AG09319 (cell line): ENCODE data around the gene SMPD2.

Source experiments
- DNase-seq: peaks from one replicate; pipeline ENCODE4 v3.0.0-alpha.2; 2010; ENCODE audit warnings: low read depth; ENCODE audit errors: extremely low read depth
- TF ChIP-seq, protein P1 (sequence below): IDR thresholded peaks from 2 replicates; pipeline ENCODE4 v1.5.1; 2011; ENCODE audit warnings: low read depth, mild to moderate bottlenecking, inconsistent platforms, low read length, moderate library complexity

SMPD2 gene

GRCh38 chr6:109450801-109451200 is 10.3 kb downstream of the SMPD2 start:
- no peak for DNase-seq
- TF ChIP-seq, protein P1, sequence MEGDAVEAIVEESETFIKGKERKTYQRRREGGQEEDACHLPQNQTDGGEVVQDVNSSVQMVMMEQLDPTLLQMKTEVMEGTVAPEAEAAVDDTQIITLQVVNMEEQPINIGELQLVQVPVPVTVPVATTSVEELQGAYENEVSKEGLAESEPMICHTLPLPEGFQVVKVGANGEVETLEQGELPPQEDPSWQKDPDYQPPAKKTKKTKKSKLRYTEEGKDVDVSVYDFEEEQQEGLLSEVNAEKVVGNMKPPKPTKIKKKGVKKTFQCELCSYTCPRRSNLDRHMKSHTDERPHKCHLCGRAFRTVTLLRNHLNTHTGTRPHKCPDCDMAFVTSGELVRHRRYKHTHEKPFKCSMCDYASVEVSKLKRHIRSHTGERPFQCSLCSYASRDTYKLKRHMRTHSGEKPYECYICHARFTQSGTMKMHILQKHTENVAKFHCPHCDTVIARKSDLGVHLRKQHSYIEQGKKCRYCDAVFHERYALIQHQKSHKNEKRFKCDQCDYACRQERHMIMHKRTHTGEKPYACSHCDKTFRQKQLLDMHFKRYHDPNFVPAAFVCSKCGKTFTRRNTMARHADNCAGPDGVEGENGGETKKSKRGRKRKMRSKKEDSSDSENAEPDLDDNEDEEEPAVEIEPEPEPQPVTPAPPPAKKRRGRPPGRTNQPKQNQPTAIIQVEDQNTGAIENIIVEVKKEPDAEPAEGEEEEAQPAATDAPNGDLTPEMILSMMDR, result no peak

DNA sequence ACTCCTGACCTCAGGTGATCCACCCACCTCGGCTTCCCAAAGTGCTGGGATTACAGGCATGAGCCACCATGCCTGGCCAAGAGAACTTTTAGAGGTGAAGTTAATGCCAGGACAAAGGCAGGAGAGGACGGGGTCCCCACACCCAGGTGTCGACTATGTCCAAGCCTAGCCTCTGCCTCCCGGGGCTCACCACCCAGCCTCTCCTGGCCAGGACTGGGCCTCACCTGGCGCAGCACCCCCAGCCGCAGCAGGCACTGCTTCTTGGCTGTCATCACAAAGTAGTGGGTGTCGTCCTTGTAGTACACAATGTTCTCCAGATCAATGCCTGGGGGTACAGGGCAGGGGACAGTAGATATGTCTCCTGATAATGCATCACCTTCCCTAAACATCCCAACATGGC is 10.9 kb downstream of the SMPD2 start:
- TF ChIP-seq, protein P1, result no peak
- DNase-seq, result no peak

- DNase-seq, result no peak
Measured at GRCh38 chr6:109452181-109452580, 11.7 kb downstream of the SMPD2 start.

GRCh38 chr6:109453156-109453555 is 12.6 kb downstream of the SMPD2 start:
- DNase-seq, result no peak
- TF ChIP-seq, protein P1, result no peak

More at GRCh38 chr6:109452181-109452580, 11.7 kb downstream of the SMPD2 start:
- TF ChIP-seq, protein P1, result no peak

DNA sequence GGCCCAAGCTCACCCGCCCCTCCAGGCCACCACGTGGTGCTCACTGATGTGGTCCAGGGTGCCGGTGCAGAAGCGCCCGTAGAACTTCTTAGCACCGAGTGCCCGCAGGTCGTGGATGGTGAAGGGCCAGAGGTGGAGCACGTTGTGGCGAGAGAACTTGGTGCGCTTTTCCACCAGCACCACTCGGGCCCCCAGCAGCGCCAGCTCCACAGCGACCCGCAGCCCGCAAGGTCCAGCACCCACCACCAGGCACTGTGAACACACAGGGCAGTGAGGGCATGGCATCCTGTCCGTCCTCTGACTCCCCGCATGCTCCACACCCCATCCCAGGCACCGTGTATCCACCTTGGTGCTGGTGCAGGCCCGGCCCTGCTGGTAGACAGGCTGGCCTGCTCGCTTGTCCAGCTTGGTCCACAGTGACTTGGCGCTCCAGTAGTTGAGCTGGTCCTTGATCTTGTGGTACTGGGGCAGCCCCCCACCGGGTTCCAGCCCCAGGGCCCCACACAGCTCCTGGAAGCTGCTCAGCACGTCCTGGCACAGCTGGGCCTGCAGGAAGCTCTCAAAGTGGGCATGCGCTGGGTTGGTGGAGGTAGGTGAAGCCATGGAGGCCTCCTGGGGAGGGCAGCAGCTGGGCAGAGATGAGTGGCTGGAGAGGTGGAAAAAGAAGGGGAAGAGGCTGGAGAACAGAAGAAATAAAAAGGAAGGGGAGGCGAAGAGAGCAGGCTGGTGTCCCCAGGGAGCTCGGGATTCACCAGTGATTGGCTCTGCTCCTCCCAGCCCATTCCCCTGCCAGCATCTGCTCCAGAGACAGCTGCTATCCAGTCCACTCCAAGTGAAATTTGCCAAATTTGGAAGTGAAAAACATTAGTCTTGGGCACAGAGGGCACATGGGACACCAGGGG is 13.3 kb downstream of the SMPD2 start:
- DNase-seq, result no peak
- TF ChIP-seq, protein P1, result no peak

- no peak for DNase-seq
Measured at GRCh38 chr6:109454496-109455436, 14.2 kb downstream of the SMPD2 start.

More at GRCh38 chr6:109454496-109455436, 14.2 kb downstream of the SMPD2 start:
- TF ChIP-seq, protein P1, result no peak
